HepG2 (cell line): ENCODE measurements around the gene FAM117A. TPM values are rescaled to one million over a fixed set of nuclear protein-coding genes. Genes with fewer than 3 reads are reported as not detected.

Source experiments
- ATAC-seq: fragments of 200-7000 bp; cut with Tn5 transposase; 3 replicates; pipeline ENCODE4 v1.9.1; 2020; ENCODE audit warnings: mild to moderate bottlenecking, moderate library complexity
- BruUV-seq: library from RNA; stranded (reverse); fragments of 400-500 nt; replicated peaks from 2 replicates; lab custom pipeline; 2021; lab: Mats Ljungman, UMichigan
- CTCF ChIA-PET: fragments of 300-600 bp; formaldehyde crosslinking; extraction: SDS; loops from one replicate; lab custom pipeline; 2021; ENCODE audit warnings: low total read pairs, inconsistent platforms, low intra/inter-chr PET ratio; lab: Yijun Ruan, JAX
- POLR2A ChIA-PET: fragments of 350-600 bp; sonication (Branson Sonifier 250); formaldehyde crosslinking; loops from one replicate; lab custom pipeline; 2020; ENCODE audit warnings: antibody characterized with exemption, inconsistent platforms; lab: Yijun Ruan, JAX
- DNase-seq: peaks from one replicate; pipeline ENCODE4 v3.0.0-alpha.2; 2015; ENCODE audit warnings: low spot score
- FAIRE-seq: peaks from 3 replicates; lab custom pipeline; 2011; peaks lifted over from hg19 to GRCh38; lab: Jason Lieb, UNC
- H2AFZ ChIP-seq: one replicate; pipeline ENCODE4 v1.6.1; 2011; ENCODE audit warnings: low read length, inconsistent platforms
- H3K27ac ChIP-seq: fragments of 300-600 bp; 3 replicates; pipeline ENCODE4 v1.8.0; 2011; ENCODE audit warnings: mixed run types, mild to moderate bottlenecking, mixed read lengths, low read length, inconsistent platforms; ENCODE audit not compliant: insufficient read depth; ENCODE audit errors: extremely low read length
- H3K27me3 ChIP-seq, 2 experiments: fragments of 200-600 bp in 1 of 2; 2 replicates in 1 of 2; 3 replicates in 1 of 2; pipeline versions ENCODE4 v1.6.0 to v1.8.0; 2011; ENCODE audit warnings: low read length in 2 of 2, mild to moderate bottlenecking in 2 of 2, moderate library complexity in 2 of 2, inconsistent platforms in 1 of 2; ENCODE audit not compliant: insufficient read depth in 2 of 2, control insufficient read depth in 1 of 2
- H3K36me3 ChIP-seq, 2 experiments: fragments of 200-600 bp in 1 of 2; replicated peaks in 1 of 2; 2 replicates in 1 of 2; 3 replicates in 1 of 2; pipeline versions ENCODE4 v1.5.1 to v1.8.0; 2011; ENCODE audit warnings: low read length in 2 of 2, inconsistent platforms in 1 of 2; ENCODE audit not compliant: insufficient read depth in 2 of 2, control insufficient read depth in 1 of 2
- H3K4me1 ChIP-seq: 2 replicates; pipeline ENCODE4 v1.5.1; 2012; ENCODE audit warnings: low read length, inconsistent platforms; ENCODE audit not compliant: insufficient read depth
- H3K4me2 ChIP-seq: 2 replicates; pipeline ENCODE4 v1.6.0; 2011; ENCODE audit warnings: low read depth, low read length, inconsistent platforms
- H3K4me3 ChIP-seq, 3 experiments: fragments of 200-600 bp in 1 of 3; sonication (generic), shearing (Covaris generic) in 1 of 3; replicated peaks in 1 of 3; 2 replicates each; pipeline ENCODE4 v1.5.1; 2011 to 2016; ENCODE audit warnings: low read length in 3 of 3, inconsistent platforms in 2 of 3, low read depth in 2 of 3, mild to moderate bottlenecking in 2 of 3, control low read depth in 1 of 3, mixed read lengths in 1 of 3; ENCODE audit not compliant: insufficient read depth in 1 of 3
- H3K79me2 ChIP-seq: one replicate; pipeline ENCODE4 v1.6.1; 2011; ENCODE audit warnings: low read length, inconsistent platforms; ENCODE audit not compliant: insufficient read depth
- H3K9ac ChIP-seq: 2 replicates; pipeline ENCODE4 v1.6.0; 2011; ENCODE audit warnings: mild to moderate bottlenecking, low read depth, low read length, inconsistent platforms; ENCODE audit not compliant: insufficient read depth
- H3K9me3 ChIP-seq: 2 replicates; pipeline ENCODE4 v1.5.1; 2012; ENCODE audit warnings: mild to moderate bottlenecking, low read length
- H4K20me1 ChIP-seq: 2 replicates; pipeline ENCODE4 v1.6.0; 2011; ENCODE audit warnings: inconsistent platforms, mild to moderate bottlenecking, low read length, moderate library complexity; ENCODE audit not compliant: insufficient read depth
- DMTF1 ChIP-seq: sonication (generic); formaldehyde crosslinking; IDR thresholded peaks from 2 replicates; pipeline ENCODE4 v1.4.0; 2020; ENCODE audit warnings: mild to moderate bottlenecking, missing genetic modification reagents
- FOXP1 ChIP-seq, 2 experiments: fragments of 450-650 bp in 1 of 2; IDR thresholded peaks; 2 replicates each; pipeline ENCODE4 v1.6.1; 2017 to 2018; ENCODE audit warnings: antibody characterized with exemption in 1 of 2
- HMG20A ChIP-seq: IDR thresholded peaks from 2 replicates; pipeline ENCODE4 v1.6.1; 2016; ENCODE audit warnings: borderline replicate concordance
- KMT2A ChIP-seq: sonication (generic); formaldehyde crosslinking; IDR thresholded peaks from 2 replicates; pipeline ENCODE4 v1.4.0; 2020; ENCODE audit warnings: missing genetic modification reagents
- RNF2 ChIP-seq: fragments of 450-650 bp; conservative IDR thresholded peaks from 2 replicates; pipeline ENCODE4 v1.6.1; 2016; ENCODE audit warnings: low read depth
- SALL2 ChIP-seq: sonication (generic); formaldehyde crosslinking; IDR thresholded peaks from 2 replicates; pipeline ENCODE4 v1.8.1; 2023; ENCODE audit warnings: mild to moderate bottlenecking, missing genetic modification reagents, inconsistent platforms
- ZNF543 ChIP-seq: sonication (generic); formaldehyde crosslinking; IDR thresholded peaks from 2 replicates; pipeline ENCODE4 v1.4.0; 2020; ENCODE audit warnings: mild to moderate bottlenecking, missing genetic modification reagents
- ZNF567 ChIP-seq: sonication (generic); formaldehyde crosslinking; IDR thresholded peaks from 2 replicates; pipeline ENCODE4 v1.8.1; 2023; ENCODE audit warnings: mild to moderate bottlenecking, missing genetic modification reagents, borderline replicate concordance
- ZNF841 ChIP-seq: sonication (generic); formaldehyde crosslinking; IDR thresholded peaks from 2 replicates; pipeline ENCODE4 v1.8.1; 2023; ENCODE audit warnings: missing genetic modification reagents, borderline replicate concordance
- WGBS: methylation state at CpG from one replicate; pipeline ENCODE4 v1.1.6; 2017; ENCODE audit warnings: low lambda C conversion rate; 5-methylcytosine and 5-hydroxymethylcytosine counted together
- in situ Hi-C: cut with HindIII; loops from 2 replicates; pipeline ENCODE4 v1.10.0; 2017; ENCODE audit warnings: low pct_unique_long_range_greater_than_20kb; ENCODE audit not compliant: extremely low pct_ligation_motif_present
- intact Hi-C: fragments of 100-400 bp; cut with micrococcal nuclease; formaldehyde crosslinking; loops from one replicate; pipeline ENCODE4 v1.10.0; 2022; ENCODE audit not compliant: unreplicated experiment
- polyA plus RNA-seq, 8 experiments: library from polyadenylated mRNA; depleted of rRNA in 3 of 8; stranded (reverse) in 7 of 8; unstranded in 1 of 8; fragments of >200 nt; fragmentation: Illumina TruSeq in 4 of 8; extraction: Trizol in 4 of 8; gene quantifications; 2 replicates each; pipeline versions ENCODE4 v1.2.1 to v1.2.3, GENCODE V29; 2011 to 2016; ENCODE audit warnings: low read depth in 4 of 8, missing spikeins in 1 of 8, mixed read lengths in 1 of 8; ENCODE audit not compliant: insufficient read depth in 1 of 8
- total RNA-seq, 5 experiments: library from RNA; depleted of rRNA; stranded (reverse); fragments of >200 nt; fragmentation: Illumina TruSeq; extraction: Trizol; gene quantifications; 2 replicates each; pipeline ENCODE4 v1.2.3, GENCODE V29; 2016; ENCODE audit warnings: low read depth in 1 of 5
- TF ChIP-seq, protein P1 (sequence below): sonication (generic); formaldehyde crosslinking; IDR thresholded peaks from 2 replicates; pipeline ENCODE4 v1.4.0; 2020; ENCODE audit warnings: missing genetic modification reagents, mild to moderate bottlenecking, borderline replicate concordance
- TF ChIP-seq, protein P2 (sequence below): sonication (generic); formaldehyde crosslinking; IDR thresholded peaks from 2 replicates; pipeline ENCODE4 v1.4.0; 2020; ENCODE audit warnings: low read depth, mild to moderate bottlenecking, missing genetic modification reagents

Gene FAM117A
- total and polyA plus RNA-seq, 2 of the 13 experiments (the other 11 are each of a cell fraction or from before 2014, with no cell fraction given) = 12.1 to 19.8 TPM

GRCh38 chr17:49723423-49723822 lies 40.5 kb downstream of the FAM117A start (continued):
- TF ChIP-seq, protein P1, sequence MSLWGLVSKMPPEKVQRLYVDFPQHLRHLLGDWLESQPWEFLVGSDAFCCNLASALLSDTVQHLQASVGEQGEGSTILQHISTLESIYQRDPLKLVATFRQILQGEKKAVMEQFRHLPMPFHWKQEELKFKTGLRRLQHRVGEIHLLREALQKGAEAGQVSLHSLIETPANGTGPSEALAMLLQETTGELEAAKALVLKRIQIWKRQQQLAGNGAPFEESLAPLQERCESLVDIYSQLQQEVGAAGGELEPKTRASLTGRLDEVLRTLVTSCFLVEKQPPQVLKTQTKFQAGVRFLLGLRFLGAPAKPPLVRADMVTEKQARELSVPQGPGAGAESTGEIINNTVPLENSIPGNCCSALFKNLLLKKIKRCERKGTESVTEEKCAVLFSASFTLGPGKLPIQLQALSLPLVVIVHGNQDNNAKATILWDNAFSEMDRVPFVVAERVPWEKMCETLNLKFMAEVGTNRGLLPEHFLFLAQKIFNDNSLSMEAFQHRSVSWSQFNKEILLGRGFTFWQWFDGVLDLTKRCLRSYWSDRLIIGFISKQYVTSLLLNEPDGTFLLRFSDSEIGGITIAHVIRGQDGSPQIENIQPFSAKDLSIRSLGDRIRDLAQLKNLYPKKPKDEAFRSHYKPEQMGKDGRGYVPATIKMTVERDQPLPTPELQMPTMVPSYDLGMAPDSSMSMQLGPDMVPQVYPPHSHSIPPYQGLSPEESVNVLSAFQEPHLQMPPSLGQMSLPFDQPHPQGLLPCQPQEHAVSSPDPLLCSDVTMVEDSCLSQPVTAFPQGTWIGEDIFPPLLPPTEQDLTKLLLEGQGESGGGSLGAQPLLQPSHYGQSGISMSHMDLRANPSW (CRISPR knock-in tag) = no peak
- TF ChIP-seq, protein P2, sequence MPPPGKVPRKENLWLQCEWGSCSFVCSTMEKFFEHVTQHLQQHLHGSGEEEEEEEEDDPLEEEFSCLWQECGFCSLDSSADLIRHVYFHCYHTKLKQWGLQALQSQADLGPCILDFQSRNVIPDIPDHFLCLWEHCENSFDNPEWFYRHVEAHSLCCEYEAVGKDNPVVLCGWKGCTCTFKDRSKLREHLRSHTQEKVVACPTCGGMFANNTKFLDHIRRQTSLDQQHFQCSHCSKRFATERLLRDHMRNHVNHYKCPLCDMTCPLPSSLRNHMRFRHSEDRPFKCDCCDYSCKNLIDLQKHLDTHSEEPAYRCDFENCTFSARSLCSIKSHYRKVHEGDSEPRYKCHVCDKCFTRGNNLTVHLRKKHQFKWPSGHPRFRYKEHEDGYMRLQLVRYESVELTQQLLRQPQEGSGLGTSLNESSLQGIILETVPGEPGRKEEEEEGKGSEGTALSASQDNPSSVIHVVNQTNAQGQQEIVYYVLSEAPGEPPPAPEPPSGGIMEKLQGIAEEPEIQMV (CRISPR knock-in tag) = no peak

GRCh38 chr17:49722066-49722465 lies 41.9 kb downstream of the FAM117A start:
- FAIRE-seq (no peak), DNase-seq (no peak)
- CTCF ChIA-PET = no interaction called here
- Histone ChIP-seq H3K4me3 (no peak overlapping the region), H3K9ac (no peak overlapping the region), H3K36me3 (peaks cover 15 to 47% of the 10 kb centered on the region in 2 experiments), H3K79me2 (no peaks in the 10 kb centered on the region), H3K4me2 (no peak overlapping the region), H3K27ac (no peak overlapping the region), H3K9me3 (no peaks in the 10 kb centered on the region)
- POLR2A ChIA-PET = no interaction called here
- TF ChIP-seq ZNF841 (no peak), KMT2A (CRISPR knock-in tag) (no peak), FOXP1 (IDR thresholded peaks at IDR 0.05) (no peak), FOXP1 (CRISPR knock-in tag; IDR thresholded peaks at IDR 0.05) (no peak), ZNF567 (CRISPR knock-in tag) (no peak), ZNF543 (CRISPR knock-in tag) (no peak), HMG20A (CRISPR knock-in tag) (no peak), DMTF1 (CRISPR knock-in tag) (no peak), SALL2 (CRISPR knock-in tag) (no peak), RNF2 (no peak)
- TF ChIP-seq, all 625 proteins: peak for 0
- WGBS = 100% methylated on average over 3 of the region's 3 CpGs
- no peak for ATAC-seq
- no TSS peak for BruUV-seq
- Histone ChIP-seq H3K27me3 (no peaks in the 10 kb centered on the region), H2AFZ (no peak overlapping the region), H4K20me1 (no peaks in the 10 kb centered on the region), H3K4me1 (no peaks in the 10 kb centered on the region)
- in situ Hi-C loops = no loop called here
- intact Hi-C loops = no loop called here
